ENCODE results near the gene APBA2. TPM values are rescaled to one million over a fixed set of nuclear protein-coding genes. Genes with fewer than 3 reads are reported as not detected.

Gene APBA2
- total and polyA plus RNA-seq, 2 donors from 2014 or later = 1.0 to 6.1 TPM

DNA sequence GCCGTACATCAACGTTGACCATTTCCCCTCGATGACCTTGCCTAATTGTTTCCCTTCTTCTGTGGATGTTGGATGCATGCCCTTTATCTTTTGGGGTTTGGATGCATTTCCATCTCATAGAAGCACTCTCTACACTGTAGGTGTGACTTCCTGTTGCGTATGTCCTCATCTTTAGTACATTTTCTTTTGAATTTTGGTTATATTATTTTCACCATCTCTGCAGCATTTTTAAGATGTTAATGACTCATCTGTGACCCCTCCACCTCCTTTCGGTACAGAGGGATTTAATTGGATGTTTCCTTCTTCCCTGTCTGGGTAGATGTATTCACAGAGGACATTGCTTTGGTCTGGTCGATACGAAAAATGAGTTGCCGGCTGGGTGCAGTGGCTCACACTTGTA, 172.1 kb downstream of the APBA2 start:
- FAIRE-seq (no peak), DNase-seq (no peak)
- peaks cover 0 to 3% (median 0%) of the 10 kb centered on the region in 3 donors for H3K9me3 ChIP-seq (ENCODE audit: control insufficient read depth in 2 of 3, insufficient read depth in 1 of 3, low read length in 3 of 3)
- no peak for TF ChIP-seq CTCF (IDR thresholded peaks at IDR 0.05; ENCODE audit: borderline replicate concordance, extremely low read depth, insufficient read depth)
- H3K9ac ChIP-seq (ENCODE audit: low read length in 3 of 3) = no peak overlapping the region
- H3K27me3 ChIP-seq (ENCODE audit: control insufficient read depth, insufficient read depth, low read length) = no peaks in the 10 kb centered on the region
- H3K4me3 ChIP-seq (ENCODE audit: low read length in 3 of 3) = no peak overlapping the region
- no peaks in the 10 kb centered on the region for H3K36me3 ChIP-seq (ENCODE audit: control insufficient read depth in 2 of 3, insufficient read depth in 3 of 3, low read length in 3 of 3)
- H3K4me1 ChIP-seq (ENCODE audit: control insufficient read depth in 2 of 3, insufficient read depth in 2 of 3, low read depth in 1 of 3, low read length in 3 of 3) = no peaks in the 10 kb centered on the region
- H3K27ac ChIP-seq (ENCODE audit: low read depth in 2 of 2, low read length in 2 of 2) = no peak overlapping the region
- intact Hi-C loops (cut with DNase I) = no loop called here

- TF ChIP-seq CTCF (IDR thresholded peaks at IDR 0.05; ENCODE audit: borderline replicate concordance, extremely low read depth, insufficient read depth) = no peak
- no peak for DNase-seq
- no peak overlapping the region for H3K9ac ChIP-seq (ENCODE audit: low read length in 3 of 3)
- no peak for FAIRE-seq
- no peak overlapping the region for H3K27ac ChIP-seq (ENCODE audit: low read depth in 2 of 2, low read length in 2 of 2)
- intact Hi-C loops (cut with DNase I) = no loop called here
- no peaks in the 10 kb centered on the region for H3K4me1 ChIP-seq (ENCODE audit: control insufficient read depth in 2 of 3, insufficient read depth in 2 of 3, low read depth in 1 of 3, low read length in 3 of 3)
- peaks cover 0 to 3% (median 0%) of the 10 kb centered on the region in 3 donors for H3K9me3 ChIP-seq (ENCODE audit: control insufficient read depth in 2 of 3, insufficient read depth in 1 of 3, low read length in 3 of 3)
- no peak overlapping the region for H3K4me3 ChIP-seq (ENCODE audit: low read length in 3 of 3)
- no peaks in the 10 kb centered on the region for H3K27me3 ChIP-seq (ENCODE audit: control insufficient read depth, insufficient read depth, low read length)
- no peaks in the 10 kb centered on the region for H3K36me3 ChIP-seq (ENCODE audit: control insufficient read depth in 2 of 3, insufficient read depth in 3 of 3, low read length in 3 of 3)
Measured at GRCh38 chr15:29058903-29059539, 173.2 kb downstream of the APBA2 start.

- Histone ChIP-seq H3K4me1 (ENCODE audit: control insufficient read depth in 2 of 3, insufficient read depth in 2 of 3, low read depth in 1 of 3, low read length in 3 of 3) (no peaks in the 10 kb centered on the region), H3K9ac (ENCODE audit: low read length in 3 of 3) (no peak overlapping the region), H3K27me3 (ENCODE audit: control insufficient read depth, insufficient read depth, low read length) (no peaks in the 10 kb centered on the region), H3K4me3 (ENCODE audit: low read length in 3 of 3) (no peak overlapping the region), H3K27ac (ENCODE audit: low read depth in 2 of 2, low read length in 2 of 2) (no peak overlapping the region), H3K9me3 (ENCODE audit: control insufficient read depth in 2 of 3, insufficient read depth in 1 of 3, low read length in 3 of 3) (peaks cover 0 to 3% (median 0%) of the 10 kb centered on the region in 3 donors), H3K36me3 (ENCODE audit: control insufficient read depth in 2 of 3, insufficient read depth in 3 of 3, low read length in 3 of 3) (no peaks in the 10 kb centered on the region)
- FAIRE-seq (no peak), DNase-seq (no peak)
- TF ChIP-seq CTCF (IDR thresholded peaks at IDR 0.05; ENCODE audit: borderline replicate concordance, extremely low read depth, insufficient read depth) = no peak
- intact Hi-C loops (cut with DNase I) = no loop called here
Measured at GRCh38 chr15:29059871-29060640, 174.3 kb downstream of the APBA2 start.
